K562 (cell line): Measurements from ENCODE around the gene DNAJC6. TPM values are rescaled to one million over a fixed set of nuclear protein-coding genes. Genes with fewer than 3 reads are reported as not detected.

Source experiments
- CHD7 ChIP-seq: fragments of 200-600 bp; sonication (generic); IDR thresholded peaks from one replicate; pipeline ENCODE4 v1.6.1; 2012; ENCODE audit warnings: mild to moderate bottlenecking, low read depth, low read length, inconsistent platforms
- CTCFL ChIP-seq: IDR thresholded peaks from 2 replicates; pipeline ENCODE4 v1.6.1; 2011; ENCODE audit warnings: borderline replicate concordance, low read depth, mild to moderate bottlenecking, moderate library complexity, low read length; ENCODE audit not compliant: insufficient read depth, poor library complexity, severe bottlenecking
- CUX1 ChIP-seq: fragments of 200-800 bp; sonication (Bioruptor generic); IDR thresholded peaks from 2 replicates; pipeline ENCODE4 v1.6.1; 2016; ENCODE audit warnings: missing genetic modification characterization, missing compliant biosample characterization
- FOXK2 ChIP-seq, 2 experiments: fragments of 450-650 bp; IDR thresholded peaks in 1 of 2; conservative IDR thresholded peaks in 1 of 2; 2 replicates each; pipeline ENCODE4 v1.6.1; 2016; ENCODE audit warnings: low read depth in 2 of 2, mild to moderate bottlenecking in 1 of 2
- ZBTB8A ChIP-seq: fragments of 450-650 bp; IDR thresholded peaks from 2 replicates; pipeline ENCODE4 v1.6.1; 2018; ENCODE audit warnings: mild to moderate bottlenecking, moderate library complexity; ENCODE audit not compliant: partially characterized antibody
- ZNF24 ChIP-seq: fragments of 450-650 bp; IDR thresholded peaks from 2 replicates; pipeline ENCODE4 v1.6.1; 2016
- ZNF79 ChIP-seq: fragments of 250-450 bp; sonication (Bioruptor Pico); IDR thresholded peaks from 2 replicates; pipeline ENCODE4 v1.4.0; 2020; ENCODE audit warnings: low read depth, mild to moderate bottlenecking, moderate library complexity
- polyA plus RNA-seq, 8 experiments: library from polyadenylated mRNA; depleted of rRNA in 4 of 8; stranded (reverse) in 5 of 8; unstranded in 3 of 8; fragments of >200 nt; fragmentation: Nextera tagmentation in 2 of 8; fragmentation: Illumina TruSeq in 1 of 8; extraction: Ambion mirVana in 2 of 8; extraction: Trizol in 1 of 8; gene quantifications; 2 replicates each; pipeline versions ENCODE4 v1.2.1 to v1.2.3, GENCODE V29; 2011 to 2014; ENCODE audit warnings: inconsistent platforms in 1 of 8, missing spikeins in 1 of 8
- total RNA-seq, 7 experiments: library from RNA; depleted of rRNA in 6 of 7; stranded (reverse); fragments of >200 nt in 6 of 7; fragmentation: Illumina TruSeq in 2 of 7; extraction: Trizol in 2 of 7; gene quantifications; 2 replicates each; pipeline versions ENCODE4 v1.2.1 to v1.2.3, GENCODE V29; 2011 to 2021; ENCODE audit warnings: low replicate concordance in 1 of 7

Gene DNAJC6
- total and polyA plus RNA-seq, 9 of the 15 experiments (the other 6 are each of a cell fraction or from before 2014, with no cell fraction given) = 6.7 to 78.7 (median 28.0) TPM

GRCh38 chr1:65309304-65310077, at the start of gene DNAJC6 (continued):
- TF ChIP-seq CUX1 (CRISPR knock-in tag) (0 out of 2 replicates have a peak, but pooled peaks have one; percentile 36), FOXK2 (conservative IDR thresholded peaks at IDR 0.05 in 1 of 2, IDR thresholded peaks at IDR 0.05 in 1 of 2; ENCODE audit: low read depth in 2 of 2) (no peak), ZBTB8A (no peak), CHD7 (no peak), CTCFL (peak; percentile 82), ZNF79 (CRISPR knock-in tag) (no peak), ZNF24 (peak; percentile 13; the same call in 1 of the 2 replicates)
